GM18499 (cell line): ENCODE measurements around the gene RAB31.

ENCODE experiments used
- ATAC-seq: cut with Tn5 transposase; IDR thresholded peaks from one replicate; pipeline ENCODE4 v1.9.1; 2021; ENCODE audit warnings: moderate number of reproducible peaks; ENCODE audit not compliant: insufficient read depth, unreplicated experiment

Gene RAB31

GRCh38 chr18:9831036-9831722 lies 123.1 kb downstream of the RAB31 start:
- no peak for ATAC-seq

GRCh38 chr18:9831723-9832199 lies 123.7 kb downstream of the RAB31 start:
- no peak for ATAC-seq

GRCh38 chr18:9832871-9833270 lies 124.8 kb downstream of the RAB31 start:
- ATAC-seq, result no peak

- ATAC-seq, result no peak
Observed at GRCh38 chr18:9834551-9834950, 126.5 kb downstream of the RAB31 start.

- ATAC-seq, result no peak
Observed at GRCh38 chr18:9835113-9835755, 127.1 kb downstream of the RAB31 start.

GRCh38 chr18:9835825-9836224 lies 127.7 kb downstream of the RAB31 start:
- ATAC-seq, result no peak

GRCh38 chr18:9838144-9838877 lies 130.2 kb downstream of the RAB31 start:
- no peak for ATAC-seq

- no peak for ATAC-seq
Observed at GRCh38 chr18:9839211-9839610, 131.1 kb downstream of the RAB31 start.

- ATAC-seq, result no peak
Observed at GRCh38 chr18:9839853-9840252, 131.8 kb downstream of the RAB31 start.

- ATAC-seq, result no peak
Observed at GRCh38 chr18:9841752-9842151, 133.7 kb downstream of the RAB31 start.

- ATAC-seq, result no peak
Observed at GRCh38 chr18:9842448-9842847, 134.3 kb downstream of the RAB31 start.

- ATAC-seq, result no peak
Observed at GRCh38 chr18:9845256-9845655, 137.2 kb downstream of the RAB31 start.

- ATAC-seq, result no peak
Observed at GRCh38 chr18:9846162-9846925, 138.2 kb downstream of the RAB31 start.

- no peak for ATAC-seq
Observed at GRCh38 chr18:9848170-9848879, 140.2 kb downstream of the RAB31 start.

GRCh38 chr18:9849407-9850283 lies 141.5 kb downstream of the RAB31 start:
- ATAC-seq, result no peak

GRCh38 chr18:9850309-9850708 lies 142.2 kb downstream of the RAB31 start:
- ATAC-seq, result no peak

GRCh38 chr18:9851511-9851910 lies 143.4 kb downstream of the RAB31 start:
- no peak for ATAC-seq

- ATAC-seq, result no peak
Observed at GRCh38 chr18:9852266-9853081, 144.4 kb downstream of the RAB31 start.
